Effector memory CD8-positive, alpha-beta T cell (primary cell): Measurements from ENCODE around the gene HGD.

Experiments used
- ATAC-seq: fragments of 150-1000 bp; cut with Tn5 transposase; replicated peaks from 2 replicates; pipeline ENCODE4 v1.10.0; 2021; ENCODE audit warnings: mild to moderate bottlenecking, moderate library complexity
- DNase-seq, 3 experiments: peaks; one replicate each; pipeline ENCODE4 v3.0.0; 2021
- H3K27ac Mint-ChIP-seq, 2 donors: one replicate each; pipeline ENCODE4 v1.8.0; 2022; ENCODE audit warnings: mild to moderate bottlenecking in 2 of 2, mixed read lengths in 2 of 2, moderate library complexity in 2 of 2
- H3K27me3 Mint-ChIP-seq, 2 donors: one replicate each; pipeline ENCODE4 v1.8.0; 2022; ENCODE audit warnings: mixed read lengths in 2 of 2
- H3K36me3 Mint-ChIP-seq: one replicate; pipeline ENCODE4 v1.8.0; 2022; ENCODE audit warnings: mild to moderate bottlenecking, moderate library complexity, mixed read lengths; ENCODE audit not compliant: insufficient read depth
- H3K4me1 Mint-ChIP-seq, 2 donors: one replicate each; pipeline ENCODE4 v1.8.0; 2022; ENCODE audit warnings: low read depth in 2 of 2, mixed read lengths in 2 of 2
- H3K4me3 Mint-ChIP-seq, 2 donors: one replicate each; pipeline ENCODE4 v1.8.0; 2022; ENCODE audit warnings: mild to moderate bottlenecking in 2 of 2, mixed read lengths in 2 of 2, moderate library complexity in 2 of 2
- H3K9me3 Mint-ChIP-seq, 2 donors: one replicate each; pipeline ENCODE4 v1.8.0; 2022; ENCODE audit warnings: mixed read lengths in 2 of 2

The HGD gene

GRCh38 chr3:120664926-120665325, 17.1 kb downstream of the HGD start:
- ATAC-seq (no peak), DNase-seq (no peak)
- H3K27ac Mint-ChIP-seq, result no peak overlapping the region
- H3K4me3 Mint-ChIP-seq, result no peak overlapping the region
- H3K36me3 Mint-ChIP-seq, result no peaks in the 10 kb centered on the region
- H3K9me3 Mint-ChIP-seq, result no peaks in the 10 kb centered on the region
- peaks cover 28 to 40% of the 10 kb centered on the region in 2 donors for H3K27me3 Mint-ChIP-seq
- H3K4me1 Mint-ChIP-seq, result no peaks in the 10 kb centered on the region

GRCh38 chr3:120661945-120662344, 20.1 kb downstream of the HGD start:
- Mint-ChIP-seq H3K27ac (no peak overlapping the region), H3K4me1 (no peaks in the 10 kb centered on the region), H3K36me3 (no peaks in the 10 kb centered on the region), H3K4me3 (no peak overlapping the region), H3K27me3 (peaks cover 28 to 40% of the 10 kb centered on the region in 2 donors), H3K9me3 (no peaks in the 10 kb centered on the region)
- ATAC-seq, result no peak
- DNase-seq, result no peak

- ATAC-seq, result no peak
- no peak for DNase-seq
- peaks cover 28 to 39% of the 10 kb centered on the region in 2 donors for H3K27me3 Mint-ChIP-seq
- H3K4me1 Mint-ChIP-seq, result no peaks in the 10 kb centered on the region
- no peaks in the 10 kb centered on the region for H3K36me3 Mint-ChIP-seq
- no peaks in the 10 kb centered on the region for H3K9me3 Mint-ChIP-seq
- no peak overlapping the region for H3K27ac Mint-ChIP-seq
- H3K4me3 Mint-ChIP-seq, result no peak overlapping the region
Observed at GRCh38 chr3:120661106-120661905, 20.7 kb downstream of the HGD start.

GRCh38 chr3:120659834-120660233, 22.2 kb downstream of the HGD start:
- no peak overlapping the region for H3K27ac Mint-ChIP-seq
- H3K4me1 Mint-ChIP-seq, result no peaks in the 10 kb centered on the region
- ATAC-seq (no peak), DNase-seq (no peak)
- peaks cover 28% of the 10 kb centered on the region in 2 donors for H3K27me3 Mint-ChIP-seq
- H3K9me3 Mint-ChIP-seq, result no peaks in the 10 kb centered on the region
- H3K4me3 Mint-ChIP-seq, result no peak overlapping the region
- no peaks in the 10 kb centered on the region for H3K36me3 Mint-ChIP-seq

- no peaks in the 10 kb centered on the region for H3K36me3 Mint-ChIP-seq
- H3K4me3 Mint-ChIP-seq, result no peak overlapping the region
- H3K9me3 Mint-ChIP-seq, result no peaks in the 10 kb centered on the region
- DNase-seq (no peak), ATAC-seq (no peak)
- no peak overlapping the region for H3K27ac Mint-ChIP-seq
- H3K27me3 Mint-ChIP-seq, result peaks cover 25 to 27% of the 10 kb centered on the region in 2 donors
- H3K4me1 Mint-ChIP-seq, result no peaks in the 10 kb centered on the region
Observed at GRCh38 chr3:120659285-120659684, 22.8 kb downstream of the HGD start.

GRCh38 chr3:120652896-120653545, 29.0 kb downstream of the HGD start:
- Mint-ChIP-seq H3K9me3 (no peaks in the 10 kb centered on the region), H3K27me3 (no peaks in the 10 kb centered on the region), H3K4me1 (no peaks in the 10 kb centered on the region), H3K4me3 (no peak overlapping the region), H3K36me3 (no peaks in the 10 kb centered on the region), H3K27ac (no peak overlapping the region)
- ATAC-seq (no peak), DNase-seq (no peak)

GRCh38 chr3:120652281-120652680, 29.8 kb downstream of the HGD start:
- ATAC-seq, result no peak
- no peaks in the 10 kb centered on the region for H3K36me3 Mint-ChIP-seq
- DNase-seq, result no peak
- no peaks in the 10 kb centered on the region for H3K4me1 Mint-ChIP-seq
- H3K9me3 Mint-ChIP-seq, result no peaks in the 10 kb centered on the region
- no peak overlapping the region for H3K27ac Mint-ChIP-seq
- H3K4me3 Mint-ChIP-seq, result no peak overlapping the region
- no peaks in the 10 kb centered on the region for H3K27me3 Mint-ChIP-seq

GRCh38 chr3:120650311-120650710, 31.7 kb downstream of the HGD start:
- no peaks in the 10 kb centered on the region for H3K4me1 Mint-ChIP-seq
- ATAC-seq, result no peak
- H3K27ac Mint-ChIP-seq, result no peak overlapping the region
- no peaks in the 10 kb centered on the region for H3K9me3 Mint-ChIP-seq
- no peaks in the 10 kb centered on the region for H3K27me3 Mint-ChIP-seq
- no peaks in the 10 kb centered on the region for H3K36me3 Mint-ChIP-seq
- H3K4me3 Mint-ChIP-seq, result no peak overlapping the region
- no peak for DNase-seq

GRCh38 chr3:120649830-120650233, 32.2 kb downstream of the HGD start:
- no peak for ATAC-seq
- Mint-ChIP-seq H3K4me3 (no peak overlapping the region), H3K4me1 (no peaks in the 10 kb centered on the region), H3K36me3 (no peaks in the 10 kb centered on the region), H3K27ac (peak overlapping the region in 1 of 2 donors; percentile 44), H3K27me3 (no peaks in the 10 kb centered on the region), H3K9me3 (no peaks in the 10 kb centered on the region)
- no peak for DNase-seq

- DNase-seq (no peak), ATAC-seq (no peak)
- Mint-ChIP-seq H3K27me3 (no peaks in the 10 kb centered on the region), H3K9me3 (no peaks in the 10 kb centered on the region), H3K4me3 (no peak overlapping the region), H3K4me1 (no peaks in the 10 kb centered on the region), H3K36me3 (no peaks in the 10 kb centered on the region), H3K27ac (no peak overlapping the region)
Observed at GRCh38 chr3:120648290-120648689, 33.7 kb downstream of the HGD start.

GRCh38 chr3:120646771-120647432, 35.1 kb downstream of the HGD start:
- peaks cover 4 to 9% of the 10 kb centered on the region in 2 donors for H3K27me3 Mint-ChIP-seq
- no peaks in the 10 kb centered on the region for H3K4me1 Mint-ChIP-seq
- DNase-seq, result no peak
- no peaks in the 10 kb centered on the region for H3K36me3 Mint-ChIP-seq
- H3K9me3 Mint-ChIP-seq, result no peaks in the 10 kb centered on the region
- no peak for ATAC-seq
- H3K27ac Mint-ChIP-seq, result no peak overlapping the region
- H3K4me3 Mint-ChIP-seq, result no peak overlapping the region

- H3K9me3 Mint-ChIP-seq, result no peaks in the 10 kb centered on the region
- no peaks in the 10 kb centered on the region for H3K4me1 Mint-ChIP-seq
- H3K4me3 Mint-ChIP-seq, result no peak overlapping the region
- peaks cover 4 to 9% of the 10 kb centered on the region in 2 donors for H3K27me3 Mint-ChIP-seq
- DNase-seq (no peak), ATAC-seq (no peak)
- H3K36me3 Mint-ChIP-seq, result no peaks in the 10 kb centered on the region
- no peak overlapping the region for H3K27ac Mint-ChIP-seq
Observed at GRCh38 chr3:120645083-120645845, 36.8 kb downstream of the HGD start.

- Mint-ChIP-seq H3K4me3 (no peak overlapping the region), H3K9me3 (no peaks in the 10 kb centered on the region), H3K4me1 (peaks cover 1 to 3% of the 10 kb centered on the region in 2 donors), H3K36me3 (no peaks in the 10 kb centered on the region), H3K27me3 (peaks cover 4 to 9% of the 10 kb centered on the region in 2 donors), H3K27ac (no peak overlapping the region)
- ATAC-seq, result no peak
- no peak for DNase-seq
Observed at GRCh38 chr3:120642368-120642948, 39.6 kb downstream of the HGD start.
